Karpas-422 (cell line): ENCODE results near the gene ZNF45. TPM values are rescaled to one million over a fixed set of nuclear protein-coding genes. Genes with fewer than 3 reads are reported as not detected.

Experiments
- DNase-seq: peaks from one replicate; pipeline ENCODE4 v3.0.0-alpha.2; 2015
- H2AFZ ChIP-seq: fragments of 200-600 bp; sonication (generic); 2 replicates; pipeline ENCODE4 v1.6.1; 2014; ENCODE audit warnings: antibody characterized with exemption, low read length, mixed read lengths
- H3K27ac ChIP-seq: fragments of 200-600 bp; sonication (generic); 2 replicates; pipeline ENCODE4 v1.5.1; 2014; ENCODE audit warnings: mild to moderate bottlenecking, low read length, moderate library complexity
- H3K27me3 ChIP-seq: fragments of 200-600 bp; sonication (generic); 2 replicates; pipeline ENCODE4 v1.6.1; 2014; ENCODE audit warnings: low read length, mixed read lengths
- H3K36me3 ChIP-seq: fragments of 200-600 bp; sonication (generic); 2 replicates; pipeline ENCODE4 v1.6.1; 2014; ENCODE audit warnings: low read length, mixed read lengths; ENCODE audit not compliant: insufficient read depth
- H3K4me1 ChIP-seq: fragments of 200-600 bp; sonication (generic); 2 replicates; pipeline ENCODE4 v1.6.1; 2014; ENCODE audit warnings: mild to moderate bottlenecking, low read length, mixed read lengths
- H3K4me2 ChIP-seq: fragments of 200-600 bp; sonication (generic); 2 replicates; pipeline ENCODE4 v1.6.1; 2014; ENCODE audit warnings: low read length, low read depth, mild to moderate bottlenecking; ENCODE audit not compliant: poor library complexity, severe bottlenecking
- H3K4me3 ChIP-seq: fragments of 200-600 bp; sonication (generic); 2 replicates; pipeline ENCODE4 v1.5.1; 2014; ENCODE audit warnings: mild to moderate bottlenecking, antibody characterized with exemption, low read length, mixed read lengths
- H3K79me2 ChIP-seq: fragments of 200-600 bp; sonication (generic); 2 replicates; pipeline ENCODE4 v1.6.1; 2014; ENCODE audit warnings: mild to moderate bottlenecking, low read length, mixed read lengths
- H3K9ac ChIP-seq: fragments of 200-600 bp; sonication (generic); 2 replicates; pipeline ENCODE4 v1.6.0; 2014; ENCODE audit warnings: low read length
- H3K9me2 ChIP-seq: fragments of 200-600 bp; sonication (generic), shearing (Covaris generic); replicated peaks from 2 replicates; pipeline ENCODE4 v1.6.0; 2014; ENCODE audit warnings: mild to moderate bottlenecking, low read length, moderate library complexity; ENCODE audit not compliant: insufficient read depth
- H3K9me3 ChIP-seq: fragments of 300-700, 200-600 bp; sonication (generic); 2 replicates; pipeline ENCODE4 v1.6.1; 2014; ENCODE audit warnings: low read length, mixed read lengths
- H4K20me1 ChIP-seq: fragments of 200-600 bp; sonication (generic); 2 replicates; pipeline ENCODE4 v1.6.1; 2014; ENCODE audit warnings: mild to moderate bottlenecking, antibody characterized with exemption, low read length, low read depth; ENCODE audit not compliant: insufficient read depth
- total RNA-seq: library from RNA; depleted of rRNA; stranded (reverse); fragments of >200 nt; shearing (Covaris generic); gene quantifications from 2 replicates; pipeline ENCODE4 v1.2.3, GENCODE V29; 2014; ENCODE audit warnings: low replicate concordance; rRNA removed

The ZNF45 gene
- total RNA-seq: 17.5 and 21.7 TPM in 2 replicates

- DNase-seq: peak; percentile 97
- H3K36me3 ChIP-seq: peaks cover 31% of the 10 kb centered on the region
- peak within 1 kb of the TSS; percentile 89 for H3K4me2 ChIP-seq
- H3K9me2 ChIP-seq: no peaks in the 10 kb centered on the region
- H3K4me1 ChIP-seq: peaks cover 22% of the 10 kb centered on the region
- peak within 1 kb of the TSS; percentile 98 for H3K4me3 ChIP-seq
- peak within 1 kb of the TSS; percentile 99 for H2AFZ ChIP-seq
- H3K27me3 ChIP-seq: no peaks in the 10 kb centered on the region
- peak within 1 kb of the TSS; percentile 93 for H3K9ac ChIP-seq
- peaks cover 22% of the 10 kb centered on the region for H3K79me2 ChIP-seq
- H3K9me3 ChIP-seq: peaks cover 7% of the 10 kb centered on the region
- H4K20me1 ChIP-seq: no peaks in the 10 kb centered on the region
- peak within 1 kb of the TSS; percentile 53; the same call in 1 of the 2 replicates for H3K27ac ChIP-seq
These were observed at the start of gene ZNF45 for GRCh38 chr19:43934985-43935708. Gene ZNF45 (minus strand): TSS chr19:43935282. CDS start chr19:43922185, 13,097 bp downstream.

- no peaks in the 10 kb centered on the region for H3K9me2 ChIP-seq
- no peaks in the 10 kb centered on the region for H3K9me3 ChIP-seq
- H4K20me1 ChIP-seq: no peaks in the 10 kb centered on the region
- H3K4me1 ChIP-seq: no peaks in the 10 kb centered on the region
- H3K4me3 ChIP-seq: no peak overlapping the region
- H3K27me3 ChIP-seq: no peaks in the 10 kb centered on the region
- DNase-seq: no peak
- H3K27ac ChIP-seq: no peak overlapping the region
- no peak overlapping the region for H3K9ac ChIP-seq
- no peak overlapping the region for H3K4me2 ChIP-seq
- no peaks in the 10 kb centered on the region for H3K79me2 ChIP-seq
- no peak overlapping the region for H2AFZ ChIP-seq
- H3K36me3 ChIP-seq: no peaks in the 10 kb centered on the region
These were observed 49.6 kb upstream of the ZNF45 start for GRCh38 chr19:43984687-43985000.

GRCh38 chr19:43983912-43984686, 49.0 kb upstream of the ZNF45 start, which contains the start of gene ZNF155:
Gene ZNF155 (plus strand): TSS chr19:43984188. CDS start chr19:43988544, 4,356 bp downstream.
- Histone ChIP-seq H2AFZ (no peak within 1 kb of the TSS), H3K36me3 (no peaks in the 10 kb centered on the region), H3K4me3 (no peak within 1 kb of the TSS)

GRCh38 chr19:43983544-43983911, 48.4 kb upstream of the ZNF45 start:
- H3K36me3 ChIP-seq: no peaks in the 10 kb centered on the region
- H4K20me1 ChIP-seq: no peaks in the 10 kb centered on the region
- H3K4me3 ChIP-seq: no peak overlapping the region
- H3K27ac ChIP-seq: no peak overlapping the region
- H3K4me1 ChIP-seq: no peaks in the 10 kb centered on the region
- H3K27me3 ChIP-seq: no peaks in the 10 kb centered on the region
- no peaks in the 10 kb centered on the region for H3K9me2 ChIP-seq
- DNase-seq: no peak
- no peaks in the 10 kb centered on the region for H3K79me2 ChIP-seq
- no peaks in the 10 kb centered on the region for H3K9me3 ChIP-seq
- H3K9ac ChIP-seq: no peak overlapping the region
- H3K4me2 ChIP-seq: no peak overlapping the region
- H2AFZ ChIP-seq: no peak overlapping the region

More at GRCh38 chr19:43983912-43984686, 49.0 kb upstream of the ZNF45 start, which contains the start of gene ZNF155:
- no peak within 1 kb of the TSS for H3K27ac ChIP-seq
- H3K4me1 ChIP-seq: no peaks in the 10 kb centered on the region
- H3K79me2 ChIP-seq: no peaks in the 10 kb centered on the region
- H3K9me2 ChIP-seq: no peaks in the 10 kb centered on the region
- DNase-seq: no peak
- no peaks in the 10 kb centered on the region for H4K20me1 ChIP-seq
- no peak within 1 kb of the TSS for H3K9ac ChIP-seq
- no peaks in the 10 kb centered on the region for H3K27me3 ChIP-seq
- no peaks in the 10 kb centered on the region for H3K9me3 ChIP-seq
- no peak within 1 kb of the TSS for H3K4me2 ChIP-seq

- Histone ChIP-seq H3K36me3 (no peaks in the 10 kb centered on the region), H3K9me2 (no peaks in the 10 kb centered on the region), H3K4me3 (no peak overlapping the region), H4K20me1 (no peaks in the 10 kb centered on the region), H3K4me1 (no peaks in the 10 kb centered on the region), H3K9ac (no peak overlapping the region), H3K27me3 (no peaks in the 10 kb centered on the region), H3K27ac (no peak overlapping the region), H2AFZ (no peak overlapping the region), H3K9me3 (no peaks in the 10 kb centered on the region), H3K4me2 (no peak overlapping the region), H3K79me2 (no peaks in the 10 kb centered on the region)
- no peak for DNase-seq
These were observed 41.6 kb upstream of the ZNF45 start for GRCh38 chr19:43976732-43977131.

GRCh38 chr19:43966079-43966694, 31.1 kb upstream of the ZNF45 start:
- Histone ChIP-seq H4K20me1 (no peaks in the 10 kb centered on the region), H3K36me3 (no peaks in the 10 kb centered on the region), H3K4me1 (no peaks in the 10 kb centered on the region), H3K4me2 (no peak overlapping the region), H3K79me2 (no peaks in the 10 kb centered on the region), H3K9me3 (peaks cover 17% of the 10 kb centered on the region), H3K4me3 (no peak overlapping the region), H3K27me3 (peaks cover 4% of the 10 kb centered on the region; the same call in 1 of the 2 replicates), H3K9ac (no peak overlapping the region), H3K9me2 (0 out of 2 replicates have a peak, but pooled peaks cover 3% of the 10 kb centered on the region), H2AFZ (no peak overlapping the region), H3K27ac (no peak overlapping the region)
- no peak for DNase-seq

GRCh38 chr19:43960411-43960810, 25.3 kb upstream of the ZNF45 start:
- H3K4me3 ChIP-seq: no peak overlapping the region
- H4K20me1 ChIP-seq: no peaks in the 10 kb centered on the region

GRCh38 chr19:43957891-43958290, 22.8 kb upstream of the ZNF45 start:
- H3K27me3 ChIP-seq: no peaks in the 10 kb centered on the region; the same call in 1 of the 2 replicates
- H3K4me1 ChIP-seq: no peaks in the 10 kb centered on the region
- H3K27ac ChIP-seq: no peak overlapping the region
- H4K20me1 ChIP-seq: no peaks in the 10 kb centered on the region
- no peaks in the 10 kb centered on the region for H3K79me2 ChIP-seq
- H3K4me2 ChIP-seq: no peak overlapping the region
- H3K9me2 ChIP-seq: 0 out of 2 replicates have a peak, but pooled peaks cover 3% of the 10 kb centered on the region
- no peak overlapping the region for H2AFZ ChIP-seq
- H3K9ac ChIP-seq: no peak overlapping the region
- no peaks in the 10 kb centered on the region for H3K36me3 ChIP-seq
- 0 out of 2 replicates have a peak, but pooled peaks cover 4% of the 10 kb centered on the region for H3K9me3 ChIP-seq
- DNase-seq: no peak
- no peak overlapping the region for H3K4me3 ChIP-seq

More at GRCh38 chr19:43960411-43960810, 25.3 kb upstream of the ZNF45 start:
- Histone ChIP-seq H3K27ac (no peak overlapping the region), H3K36me3 (no peaks in the 10 kb centered on the region), H3K4me2 (no peak overlapping the region), H3K9ac (no peak overlapping the region), H3K9me3 (peaks cover 6% of the 10 kb centered on the region; the same call in 1 of the 2 replicates), H3K79me2 (no peaks in the 10 kb centered on the region), H2AFZ (no peak overlapping the region), H3K9me2 (0 out of 2 replicates have a peak, but pooled peaks cover 3% of the 10 kb centered on the region), H3K4me1 (no peaks in the 10 kb centered on the region), H3K27me3 (no peaks in the 10 kb centered on the region)
- no peak for DNase-seq
